ENCODE results near the gene SRL. TPM values are rescaled to one million over a fixed set of nuclear protein-coding genes. Genes with fewer than 3 reads are reported as not detected.
A peak's percentile ranks its signal among the peaks of the same experiment; 100 is the strongest.

SRL gene
- total RNA-seq, 4 donors from 2014 or later, result 1.2 to 3.4 (median 2.4) TPM

DNA sequence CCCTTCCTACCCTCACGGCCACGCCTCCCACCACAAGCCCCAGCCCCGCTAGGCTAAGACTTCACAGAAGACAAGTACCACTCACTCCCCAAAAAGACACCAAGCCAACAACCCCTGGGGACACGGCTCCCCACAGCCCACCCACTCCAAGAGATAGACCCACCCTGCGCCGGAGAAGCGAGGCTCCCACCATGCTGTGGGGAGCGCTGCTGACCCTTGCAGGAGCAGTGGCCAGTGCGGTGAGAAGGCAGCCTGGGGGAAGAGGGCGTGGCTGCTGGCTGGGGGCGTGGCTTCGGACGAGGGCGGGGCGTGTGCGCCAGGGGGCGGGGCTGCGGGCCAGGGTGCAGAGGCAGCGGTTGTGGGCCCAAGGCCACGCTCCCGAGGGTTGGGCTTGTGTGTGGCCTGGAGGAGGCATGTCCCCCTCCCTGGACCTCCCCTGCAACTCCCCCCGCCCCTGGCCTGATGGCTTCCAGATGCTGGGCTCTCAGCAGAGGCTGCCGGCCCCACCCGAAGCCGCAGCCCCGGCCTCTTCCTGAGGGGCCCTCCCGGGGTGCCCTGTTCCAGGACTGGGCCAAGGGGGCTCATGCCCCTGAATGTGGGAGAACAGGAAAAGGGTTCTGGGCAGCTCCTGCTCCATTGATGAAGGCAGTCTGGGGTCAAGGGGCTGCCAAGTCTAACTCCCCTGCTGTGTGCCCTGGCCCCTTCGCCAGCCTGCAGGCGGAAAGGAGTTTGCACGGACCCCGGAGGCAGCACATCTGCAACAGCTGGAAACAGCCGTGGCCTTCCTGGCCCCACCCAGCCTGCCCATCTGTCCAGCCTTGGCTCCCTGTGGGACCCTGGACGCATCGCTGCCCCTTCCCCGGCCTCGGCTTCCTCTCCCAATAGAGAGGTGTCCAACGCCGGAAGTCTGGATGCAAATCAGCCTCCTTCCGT is 21.9 kb upstream of the SRL start:
- ATAC-seq, result peak; percentile 88
- H3K36me3 ChIP-seq, result peaks cover 0 to 42% of the 10 kb centered on the region in 2 donors
- TF ChIP-seq EP300 (IDR thresholded peaks at IDR 0.05), result no peak
- peak; percentile 13 for TF ChIP-seq POLR2AphosphoS5 (IDR thresholded peaks at IDR 0.05)
- no peaks in the 10 kb centered on the region for H3K27me3 ChIP-seq
- 40% methylated on average over 2 of the region's 39 CpGs; no CpG with 5 or more reads in 1 of the 2 donors for WGBS, 2 donors (ENCODE audit: low coverage in 1 of 2)
- H3K4me1 ChIP-seq, result peaks cover 0 to 29% (median 10%) of the 10 kb centered on the region in 3 donors
- no peaks in the 10 kb centered on the region for H3K9me3 ChIP-seq
- H3K4me3 ChIP-seq, result peak overlapping the region in 1 of 2 donors; percentile 2
- peak overlapping the region in 1 of 4 donors; percentile 50 for H3K27ac ChIP-seq

DNA sequence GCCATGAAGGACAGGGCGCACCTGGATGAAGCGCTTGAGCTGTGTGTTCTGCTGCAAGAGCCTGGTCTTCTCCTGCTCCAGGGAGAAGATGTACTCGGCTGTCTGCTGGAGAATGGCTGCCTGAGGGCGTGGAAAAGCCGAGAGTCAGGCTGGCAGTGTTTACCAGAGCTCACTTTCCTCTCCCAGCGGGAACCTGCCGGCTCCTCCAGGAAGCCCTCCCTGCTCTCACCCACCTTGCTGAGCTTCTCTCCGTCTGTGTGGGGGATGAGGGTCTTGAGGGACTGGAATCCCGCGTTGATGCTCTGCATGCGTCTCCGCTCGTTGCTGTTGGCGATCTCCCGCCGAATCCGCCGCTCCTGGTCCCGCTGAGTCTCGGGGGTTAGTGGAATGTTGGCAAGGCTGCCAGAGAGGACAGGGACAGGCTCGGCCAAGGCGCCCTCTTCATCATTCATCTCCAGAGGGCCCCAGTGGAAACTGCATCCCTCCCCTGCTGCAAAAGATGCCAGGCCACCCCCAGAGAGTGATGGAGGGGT is 20.5 kb upstream of the SRL start:
- no CpG with 5 or more reads among the region's 22 CpGs for WGBS, 2 donors (ENCODE audit: low coverage in 1 of 2)
- Histone ChIP-seq H3K9me3 (no peaks in the 10 kb centered on the region), H3K4me3 (no peak overlapping the region), H3K27ac (no peak overlapping the region), H3K27me3 (no peaks in the 10 kb centered on the region), H3K36me3 (peaks cover 0 to 53% of the 10 kb centered on the region in 2 donors), H3K4me1 (peaks cover 0 to 29% (median 10%) of the 10 kb centered on the region in 3 donors)
- no peak for ATAC-seq
- TF ChIP-seq EP300 (IDR thresholded peaks at IDR 0.05), result no peak
- TF ChIP-seq POLR2AphosphoS5 (IDR thresholded peaks at IDR 0.05), result no peak
- no peak for TF ChIP-seq POLR2A (IDR thresholded peaks at IDR 0.05)
- TF ChIP-seq, protein P1, sequence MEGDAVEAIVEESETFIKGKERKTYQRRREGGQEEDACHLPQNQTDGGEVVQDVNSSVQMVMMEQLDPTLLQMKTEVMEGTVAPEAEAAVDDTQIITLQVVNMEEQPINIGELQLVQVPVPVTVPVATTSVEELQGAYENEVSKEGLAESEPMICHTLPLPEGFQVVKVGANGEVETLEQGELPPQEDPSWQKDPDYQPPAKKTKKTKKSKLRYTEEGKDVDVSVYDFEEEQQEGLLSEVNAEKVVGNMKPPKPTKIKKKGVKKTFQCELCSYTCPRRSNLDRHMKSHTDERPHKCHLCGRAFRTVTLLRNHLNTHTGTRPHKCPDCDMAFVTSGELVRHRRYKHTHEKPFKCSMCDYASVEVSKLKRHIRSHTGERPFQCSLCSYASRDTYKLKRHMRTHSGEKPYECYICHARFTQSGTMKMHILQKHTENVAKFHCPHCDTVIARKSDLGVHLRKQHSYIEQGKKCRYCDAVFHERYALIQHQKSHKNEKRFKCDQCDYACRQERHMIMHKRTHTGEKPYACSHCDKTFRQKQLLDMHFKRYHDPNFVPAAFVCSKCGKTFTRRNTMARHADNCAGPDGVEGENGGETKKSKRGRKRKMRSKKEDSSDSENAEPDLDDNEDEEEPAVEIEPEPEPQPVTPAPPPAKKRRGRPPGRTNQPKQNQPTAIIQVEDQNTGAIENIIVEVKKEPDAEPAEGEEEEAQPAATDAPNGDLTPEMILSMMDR (IDR thresholded peaks at IDR 0.05), result no peak

DNA sequence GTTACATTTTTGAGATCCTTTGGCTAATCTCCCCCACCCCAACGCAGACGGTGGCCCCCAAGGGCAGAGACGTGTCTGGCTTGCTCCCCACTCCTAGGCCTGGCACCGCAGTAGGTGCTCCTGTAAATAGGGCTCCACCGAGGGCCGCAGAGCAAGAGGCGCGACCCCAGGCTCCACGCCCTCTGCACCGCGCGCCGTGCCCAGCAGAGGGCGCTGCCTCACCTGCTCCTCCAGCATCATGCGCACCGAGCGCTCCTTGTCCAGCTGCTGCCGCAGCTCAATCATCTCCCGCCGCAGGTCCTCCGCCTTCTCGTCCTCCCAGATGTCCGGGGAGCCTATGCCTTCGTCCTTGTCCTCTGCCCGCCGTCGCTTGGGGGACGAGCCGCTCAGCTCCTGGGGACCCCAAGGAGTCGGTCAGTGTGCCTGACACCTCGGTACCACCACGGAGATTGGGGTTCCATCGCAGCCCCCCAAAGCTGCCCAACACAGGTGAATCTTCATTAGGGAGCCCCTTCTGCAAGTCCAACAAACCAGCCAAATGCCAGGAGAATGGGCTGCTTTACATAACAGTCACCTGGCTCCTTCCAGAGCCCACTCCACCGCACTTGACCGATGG is 19.8 kb upstream of the SRL start:
- H3K36me3 ChIP-seq, result peaks cover 0 to 53% of the 10 kb centered on the region in 2 donors
- no peaks in the 10 kb centered on the region for H3K9me3 ChIP-seq
- H3K4me3 ChIP-seq, result no peak overlapping the region
- H3K27me3 ChIP-seq, result no peaks in the 10 kb centered on the region
- peak; percentile 40 for ATAC-seq
- H3K4me1 ChIP-seq, result peaks cover 0 to 29% (median 10%) of the 10 kb centered on the region in 3 donors
- H3K27ac ChIP-seq, result no peak overlapping the region
- TF ChIP-seq, protein P1 (IDR thresholded peaks at IDR 0.05), result peak in 3 of 4 experiments; percentile 73 to 88 (median 74)
- no peak for TF ChIP-seq POLR2AphosphoS5 (IDR thresholded peaks at IDR 0.05)
- TF ChIP-seq POLR2A (IDR thresholded peaks at IDR 0.05), result no peak
- 80% methylated on average over 14 of the region's 35 CpGs; no CpG with 5 or more reads in 1 of the 2 donors for WGBS, 2 donors (ENCODE audit: low coverage in 1 of 2)

DNA sequence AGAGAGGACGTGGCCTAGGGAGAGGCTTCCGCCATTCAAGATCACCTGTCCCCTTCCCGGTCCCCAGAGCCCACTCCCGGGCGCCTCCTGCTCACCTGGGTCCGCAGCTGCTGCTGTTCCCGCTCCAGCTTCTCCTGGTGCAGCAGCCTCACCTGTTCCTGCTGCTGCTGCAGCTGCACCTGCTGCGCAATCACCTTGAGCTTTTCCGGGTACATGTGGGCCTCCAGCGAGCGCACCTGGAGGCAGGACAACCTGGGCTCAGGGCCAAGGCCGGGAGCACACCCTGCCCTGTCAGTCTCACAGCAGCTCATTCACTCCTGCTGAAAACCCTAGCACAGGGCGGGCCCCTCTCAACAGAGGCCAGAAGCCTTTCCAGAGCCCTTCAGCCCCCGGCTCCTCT is 18.5 kb upstream of the SRL start:
- TF ChIP-seq EP300 (IDR thresholded peaks at IDR 0.05), result no peak
- TF ChIP-seq POLR2A (IDR thresholded peaks at IDR 0.05), result no peak
- TF ChIP-seq, protein P1 (IDR thresholded peaks at IDR 0.05), result no peak
- no peak for TF ChIP-seq POLR2AphosphoS5 (IDR thresholded peaks at IDR 0.05)

More for the DNA sequence above, 18.5 kb upstream of the SRL start:
- WGBS, 2 donors (ENCODE audit: low coverage in 1 of 2), result 86 to 100% methylated on average over 3 to 4 of the region's 14 CpGs
- Histone ChIP-seq H3K4me3 (no peak overlapping the region), H3K27ac (no peak overlapping the region), H3K4me1 (peaks cover 0 to 29% (median 10%) of the 10 kb centered on the region in 3 donors), H3K36me3 (peaks cover 0 to 53% of the 10 kb centered on the region in 2 donors), H3K27me3 (no peaks in the 10 kb centered on the region), H3K9me3 (no peaks in the 10 kb centered on the region)
- ATAC-seq, result no peak
